ENCODE results near the gene NCOA4.

NCOA4 gene

DNA sequence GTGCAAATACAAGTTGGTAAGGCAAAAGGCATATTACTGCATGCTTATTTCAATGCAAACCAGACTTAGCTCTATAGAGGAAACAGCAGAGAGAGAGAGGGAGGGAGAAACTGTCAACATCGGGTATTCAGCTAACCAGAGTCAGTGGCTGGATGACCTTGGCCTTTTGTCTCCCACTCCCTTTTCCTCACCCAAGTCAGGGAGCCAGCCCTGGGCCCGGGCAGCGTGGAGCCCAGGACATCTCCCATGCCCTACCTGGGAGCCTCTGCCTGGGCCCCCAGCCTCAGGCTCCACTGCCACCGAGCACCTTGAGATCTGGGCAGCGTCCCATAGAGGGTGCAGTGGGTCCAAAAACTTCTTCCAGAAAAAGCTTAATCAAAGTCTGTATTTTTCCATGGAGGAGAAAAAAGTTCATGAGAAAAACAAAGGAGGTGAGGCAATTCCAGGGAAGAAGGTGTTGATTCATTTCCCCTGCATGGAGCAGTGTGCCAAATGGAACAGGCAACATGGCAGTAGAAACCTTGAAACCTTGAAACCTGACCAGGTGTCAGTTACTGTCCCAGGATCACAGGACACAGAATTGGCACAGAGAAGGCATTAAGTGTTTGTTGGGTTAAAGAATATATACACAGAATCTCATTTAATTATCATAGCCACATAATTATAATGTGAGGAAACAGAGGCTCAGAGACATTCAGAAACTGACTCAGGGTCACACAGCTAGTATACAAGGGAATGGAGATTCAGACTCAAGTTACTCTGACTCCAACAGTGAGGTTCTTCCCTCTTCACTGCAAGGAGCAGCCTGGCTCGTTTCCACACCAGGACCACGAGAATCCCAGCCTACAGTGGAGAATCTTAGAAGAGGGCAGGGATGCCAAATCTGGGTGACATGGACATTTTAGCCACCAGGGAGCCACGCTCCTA is 5.8 kb upstream of the NCOA4 start:
- Mint-ChIP-seq H3K9me3 (no peaks in the 10 kb centered on the region), H3K36me3 (no peaks in the 10 kb centered on the region), H3K4me1 (peaks cover 10% of the 10 kb centered on the region), H3K27ac (no peak overlapping the region), H3K4me3 (no peak overlapping the region), H3K27me3 (peaks cover 13% of the 10 kb centered on the region)
- DNase-seq, result no peak
- CTCF ChIA-PET, result no interaction called here

- Mint-ChIP-seq H3K9me3 (no peaks in the 10 kb centered on the region), H3K4me1 (peaks cover 27% of the 10 kb centered on the region), H3K27ac (no peak overlapping the region), H3K27me3 (peaks cover 17% of the 10 kb centered on the region), H3K36me3 (peaks cover 1% of the 10 kb centered on the region), H3K4me3 (no peak overlapping the region)
- CTCF ChIA-PET, result interaction anchor here (0.7 kb wide), 1 partner anchor 60 kb away, joined by 3 read pairs; no protein-coding TSS in a partner anchor
- no peak for DNase-seq
Measured at GRCh38 chr10:46033602-46034011, 3.2 kb upstream of the NCOA4 start.

DNA sequence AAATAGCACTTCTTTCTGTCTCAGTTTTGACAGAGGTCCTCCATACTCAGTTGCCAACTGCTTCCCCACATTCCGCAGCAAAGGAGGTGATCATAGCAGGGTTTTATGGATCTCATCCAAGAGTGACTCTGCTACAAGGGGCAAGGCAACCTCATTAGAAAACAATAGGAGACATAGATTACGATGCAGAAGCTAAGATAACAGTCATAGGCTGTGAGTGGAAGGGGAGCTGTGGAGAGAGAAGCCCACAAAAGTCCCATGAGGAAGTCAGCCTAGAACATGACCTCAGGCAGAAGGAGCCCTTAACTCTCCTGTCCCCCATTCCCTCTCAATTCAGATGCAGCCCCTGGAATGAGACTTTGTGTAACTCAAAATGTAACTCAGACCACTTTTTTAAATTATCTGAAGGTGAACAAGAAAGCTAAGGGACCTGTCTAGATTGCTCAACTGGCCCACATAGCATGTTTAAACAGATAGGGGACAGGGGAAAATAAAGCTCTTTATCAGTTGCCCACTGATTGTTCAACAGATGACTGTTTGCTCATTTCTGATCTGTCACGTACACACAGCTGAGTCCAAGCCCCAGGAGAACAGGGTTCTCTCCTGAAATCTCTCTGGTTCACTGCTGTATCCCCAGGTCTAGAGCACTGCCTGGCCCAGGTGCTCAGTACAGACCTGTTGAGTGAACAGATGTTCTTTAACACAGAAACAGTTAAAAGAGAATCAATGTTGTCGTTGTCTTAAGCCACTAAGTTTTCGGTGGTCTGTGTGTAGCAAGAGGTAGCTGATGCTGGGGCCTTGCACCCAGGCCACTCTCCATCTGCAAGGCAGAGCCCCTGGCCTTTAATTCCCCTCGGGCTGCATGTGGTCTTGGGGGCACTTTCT is 1.5 kb upstream of the NCOA4 start:
- Mint-ChIP-seq H3K36me3 (peaks cover 11% of the 10 kb centered on the region), H3K27me3 (peaks cover 13% of the 10 kb centered on the region), H3K9me3 (no peaks in the 10 kb centered on the region), H3K4me3 (peak overlapping the region; percentile 2), H3K4me1 (peaks cover 42% of the 10 kb centered on the region), H3K27ac (no peak overlapping the region)
- CTCF ChIA-PET, result interaction anchor here (0.7 to 1.5 kb wide), 3 partner anchors 12 to 237 kb away, joined by 3 to 4 read pairs (median 3); no protein-coding TSS in a partner anchor
- no peak for DNase-seq

DNA sequence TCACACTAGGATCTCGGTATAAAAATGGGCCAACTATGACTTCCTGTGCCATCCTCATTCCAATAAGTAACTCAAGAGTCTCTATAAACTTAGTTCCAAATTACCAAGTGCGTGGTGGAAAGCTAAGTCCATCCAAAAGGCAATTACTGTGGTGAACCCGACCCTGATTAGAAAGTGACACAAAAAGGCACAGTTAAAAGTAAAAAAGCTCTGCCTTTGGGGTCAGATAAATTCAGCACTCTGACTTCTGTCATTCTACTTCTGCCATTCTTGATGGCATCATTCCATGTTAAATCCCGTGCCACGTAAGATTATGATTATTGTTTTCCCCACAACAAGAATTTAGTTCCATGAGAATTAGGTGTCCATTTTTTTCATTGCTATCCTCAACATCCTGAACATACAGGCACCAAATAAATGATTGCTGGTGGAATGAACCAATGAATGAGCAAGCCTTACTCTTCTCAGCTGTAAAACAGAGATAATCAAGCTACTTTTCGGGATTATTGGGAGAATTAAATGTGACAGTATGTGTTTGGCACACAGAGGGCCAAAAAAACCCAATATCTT is 877 bp downstream of the NCOA4 start:
- H3K36me3 Mint-ChIP-seq, result peaks cover 17% of the 10 kb centered on the region
- H3K27ac Mint-ChIP-seq, result peak overlapping the region; percentile 92
- no peaks in the 10 kb centered on the region for H3K9me3 Mint-ChIP-seq
- DNase-seq, result no peak
- H3K4me1 Mint-ChIP-seq, result peaks cover 62% of the 10 kb centered on the region
- H3K4me3 Mint-ChIP-seq, result peak overlapping the region; percentile 95
- CTCF ChIA-PET, result interaction anchor here (0.9 to 3.0 kb wide), 7 partner anchors 9 to 795 kb away, joined by 3 to 19 read pairs (median 5); no protein-coding TSS in a partner anchor
- H3K27me3 Mint-ChIP-seq, result peaks cover 4% of the 10 kb centered on the region

- DNase-seq, result peak; percentile 54
- CTCF ChIA-PET, result interaction anchor here (0.9 to 3.0 kb wide), 9 partner anchors 10 to 794 kb away, joined by 3 to 19 read pairs (median 5); no protein-coding TSS in a partner anchor
- peaks cover 17% of the 10 kb centered on the region for H3K36me3 Mint-ChIP-seq
- H3K9me3 Mint-ChIP-seq, result no peaks in the 10 kb centered on the region
- peak overlapping the region; percentile 92 for H3K27ac Mint-ChIP-seq
- H3K4me3 Mint-ChIP-seq, result peak overlapping the region; percentile 95
- peaks cover 4% of the 10 kb centered on the region for H3K27me3 Mint-ChIP-seq
- H3K4me1 Mint-ChIP-seq, result peaks cover 68% of the 10 kb centered on the region
Measured at GRCh38 chr10:46028584-46029460, 1.6 kb downstream of the NCOA4 start.

GRCh38 chr10:46026106-46026505 is 4.3 kb downstream of the NCOA4 start:
- Mint-ChIP-seq H3K9me3 (no peaks in the 10 kb centered on the region), H3K36me3 (peaks cover 23% of the 10 kb centered on the region), H3K27me3 (peaks cover 4% of the 10 kb centered on the region), H3K27ac (no peak overlapping the region), H3K4me1 (peaks cover 83% of the 10 kb centered on the region), H3K4me3 (no peak overlapping the region)
- DNase-seq, result no peak
- CTCF ChIA-PET, result interaction anchor here (1.0 kb wide), 1 partner anchor 10 kb away, joined by 4 read pairs; no protein-coding TSS in a partner anchor

DNA sequence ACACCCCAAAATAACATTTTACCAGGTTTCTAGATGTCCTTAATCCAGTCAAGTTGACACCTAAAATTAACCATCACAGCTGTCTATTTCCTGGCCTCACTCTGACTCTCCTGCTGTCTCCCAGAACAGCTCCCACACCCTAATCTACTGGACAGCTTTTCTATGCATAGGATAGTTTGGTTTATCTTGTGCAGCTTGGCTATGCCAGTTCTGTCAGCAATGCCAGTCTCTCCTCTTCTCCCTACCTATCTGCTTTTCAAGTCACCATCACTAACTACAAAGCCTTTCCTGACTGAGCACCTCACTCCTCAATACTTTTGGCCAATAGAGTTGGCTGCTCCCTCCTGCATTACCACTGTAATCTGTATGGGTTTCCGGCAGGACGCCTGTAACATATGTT is 5.0 kb downstream of the NCOA4 start:
- no peak overlapping the region for H3K4me3 Mint-ChIP-seq
- H3K36me3 Mint-ChIP-seq, result peaks cover 23% of the 10 kb centered on the region
- no peak for DNase-seq
- peaks cover 84% of the 10 kb centered on the region for H3K4me1 Mint-ChIP-seq
- H3K27me3 Mint-ChIP-seq, result peaks cover 1% of the 10 kb centered on the region
- CTCF ChIA-PET, result interaction anchor here (1.4 kb wide), 1 partner anchor 18 kb away, joined by 6 read pairs; no protein-coding TSS in a partner anchor
- no peak overlapping the region for H3K27ac Mint-ChIP-seq
- no peaks in the 10 kb centered on the region for H3K9me3 Mint-ChIP-seq

DNA sequence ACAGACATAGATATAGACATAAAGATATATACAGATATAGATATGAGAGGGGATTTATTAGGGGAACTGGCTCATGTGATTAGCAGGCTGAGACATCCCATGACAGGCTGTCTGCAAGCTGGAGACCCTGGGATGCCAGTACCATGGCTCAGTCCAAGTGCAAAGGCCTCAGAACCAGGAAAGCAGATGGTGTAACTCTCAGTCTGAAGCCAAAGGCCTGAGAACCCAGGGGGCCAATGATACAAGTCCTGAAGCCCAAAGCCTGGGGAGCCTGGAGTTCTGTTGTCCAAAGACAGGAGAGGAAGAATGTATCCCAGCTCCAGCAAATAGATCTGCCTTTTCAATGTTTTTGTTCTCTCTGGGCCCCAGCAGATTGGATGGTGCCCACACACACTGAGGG is 5.5 kb downstream of the NCOA4 start:
- Mint-ChIP-seq H3K4me3 (no peak overlapping the region), H3K9me3 (no peaks in the 10 kb centered on the region), H3K27ac (no peak overlapping the region), H3K27me3 (no peaks in the 10 kb centered on the region), H3K36me3 (peaks cover 23% of the 10 kb centered on the region), H3K4me1 (peaks cover 88% of the 10 kb centered on the region)
- CTCF ChIA-PET, result interaction anchor here (1.4 kb wide), 1 partner anchor 17 kb away, joined by 6 read pairs; no protein-coding TSS in a partner anchor
- DNase-seq, result no peak

- H3K27ac Mint-ChIP-seq, result peak overlapping the region; percentile 81
- peaks cover 86% of the 10 kb centered on the region for H3K4me1 Mint-ChIP-seq
- H3K4me3 Mint-ChIP-seq, result peak overlapping the region; percentile 78
- peak; percentile 90 for DNase-seq
- H3K9me3 Mint-ChIP-seq, result no peaks in the 10 kb centered on the region
- H3K27me3 Mint-ChIP-seq, result no peaks in the 10 kb centered on the region
- H3K36me3 Mint-ChIP-seq, result peaks cover 22% of the 10 kb centered on the region
- CTCF ChIA-PET, result no interaction called here
Measured at GRCh38 chr10:46022978-46023702, 7.3 kb downstream of the NCOA4 start.

GRCh38 chr10:46020344-46020657 is 10.1 kb downstream of the NCOA4 start:
- no peaks in the 10 kb centered on the region for H3K9me3 Mint-ChIP-seq

DNA sequence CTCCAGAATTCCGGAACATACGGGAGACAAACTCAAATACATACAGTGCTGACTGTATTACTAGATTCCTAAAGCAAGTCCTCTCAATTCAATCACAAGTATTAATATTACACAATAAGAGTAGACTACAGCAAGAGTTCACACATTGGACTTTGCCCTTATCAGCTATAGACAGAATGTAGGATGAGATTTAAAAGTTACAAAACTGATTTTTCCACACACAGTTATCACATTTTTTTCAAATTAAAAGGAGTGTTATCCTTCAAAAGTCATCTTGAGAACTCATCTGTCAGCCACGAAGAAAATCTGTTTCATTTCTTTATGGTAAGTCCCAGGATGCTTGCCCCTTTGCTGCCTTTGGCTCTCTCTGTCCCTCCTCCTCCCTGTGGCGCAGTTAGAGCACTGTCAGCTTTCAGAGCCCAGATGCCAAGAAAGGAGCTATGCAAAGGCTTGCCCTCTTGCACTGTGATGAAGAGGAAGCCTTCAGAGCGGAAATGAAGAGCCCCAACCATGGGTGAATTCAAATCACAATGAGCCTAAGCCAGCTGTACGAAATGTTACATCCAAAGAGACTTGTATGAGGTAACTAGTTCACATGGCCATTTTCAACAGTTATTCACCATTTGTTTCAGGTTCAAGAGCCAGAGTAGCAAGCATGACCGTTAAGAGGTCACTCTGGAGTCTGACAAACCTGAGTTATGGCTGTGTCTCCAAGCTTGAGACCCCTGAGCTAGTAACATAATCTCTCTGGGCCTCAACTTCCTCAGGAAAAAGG is 10.7 kb downstream of the NCOA4 start:
- H3K27ac Mint-ChIP-seq, result no peak overlapping the region
- H3K4me1 Mint-ChIP-seq, result peaks cover 58% of the 10 kb centered on the region
- peaks cover 23% of the 10 kb centered on the region for H3K36me3 Mint-ChIP-seq
- CTCF ChIA-PET, result interaction anchor here (1.6 to 3.0 kb wide), 2 partner anchors 9 to 34 kb away, joined by 3 to 19 read pairs; no protein-coding TSS in a partner anchor
- no peak for DNase-seq
- no peaks in the 10 kb centered on the region for H3K9me3 Mint-ChIP-seq
- H3K4me3 Mint-ChIP-seq, result no peak overlapping the region
- H3K27me3 Mint-ChIP-seq, result no peaks in the 10 kb centered on the region

More at GRCh38 chr10:46020344-46020657, 10.1 kb downstream of the NCOA4 start:
- peaks cover 63% of the 10 kb centered on the region for H3K4me1 Mint-ChIP-seq
- CTCF ChIA-PET, result no interaction called here
- no peak overlapping the region for H3K4me3 Mint-ChIP-seq
- DNase-seq, result no peak
- H3K27me3 Mint-ChIP-seq, result no peaks in the 10 kb centered on the region
- H3K27ac Mint-ChIP-seq, result no peak overlapping the region
- peaks cover 18% of the 10 kb centered on the region for H3K36me3 Mint-ChIP-seq

DNA sequence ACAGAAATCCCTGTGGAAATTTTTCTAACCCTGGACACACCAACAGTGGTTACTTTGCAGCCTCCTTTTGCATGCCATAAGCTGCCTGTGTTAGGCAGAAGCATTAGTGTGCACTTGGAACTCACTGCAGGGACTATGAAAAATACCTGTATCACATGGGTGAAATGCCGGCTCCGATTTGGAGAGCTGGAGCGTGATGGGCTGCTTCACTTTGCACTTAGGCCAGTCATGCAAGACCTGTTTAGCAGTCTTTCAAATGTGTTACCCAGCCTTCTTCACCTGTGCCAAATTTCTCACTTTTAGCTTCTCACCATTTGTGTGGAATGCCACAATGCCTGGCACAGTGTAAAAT is 11.3 kb downstream of the NCOA4 start:
- peak overlapping the region; percentile 11 for H3K27ac Mint-ChIP-seq
- no peak for DNase-seq
- H3K9me3 Mint-ChIP-seq, result no peaks in the 10 kb centered on the region
- no peaks in the 10 kb centered on the region for H3K27me3 Mint-ChIP-seq
- peaks cover 53% of the 10 kb centered on the region for H3K4me1 Mint-ChIP-seq
- peaks cover 29% of the 10 kb centered on the region for H3K36me3 Mint-ChIP-seq
- no peak overlapping the region for H3K4me3 Mint-ChIP-seq
- CTCF ChIA-PET, result interaction anchor here (1.6 to 3.0 kb wide), 2 partner anchors 10 to 34 kb away, joined by 3 to 19 read pairs; no protein-coding TSS in a partner anchor

All from activated naive CD4-positive, alpha-beta T cell treated with anti-CD3 and anti-CD28 coated beads, Interleukin-2, amount 10 ng/mL, durations not matched to agents 7 days and 5 days (primary cell).